Endothelial cell (in vitro differentiated cells): ENCODE results near the gene ADGRG7. TPM values are rescaled to one million over a fixed set of nuclear protein-coding genes. Genes with fewer than 3 reads are reported as not detected.

Experiments used
- DNase-seq: peaks from one replicate; pipeline ENCODE4 v3.0.0; 2021; ENCODE audit warnings: low spot score
- H3K27ac Mint-ChIP-seq: one replicate; pipeline ENCODE4 v1.8.0; 2021; ENCODE audit warnings: mixed read lengths, inconsistent platforms; ENCODE audit not compliant: unreplicated experiment
- H3K27me3 Mint-ChIP-seq: one replicate; pipeline ENCODE4 v1.8.0; 2021; ENCODE audit warnings: mild to moderate bottlenecking, moderate library complexity, mixed read lengths, inconsistent platforms; ENCODE audit not compliant: unreplicated experiment
- H3K36me3 Mint-ChIP-seq: one replicate; pipeline ENCODE4 v1.8.0; 2021; ENCODE audit warnings: mild to moderate bottlenecking, low read depth, mixed read lengths, inconsistent platforms; ENCODE audit not compliant: unreplicated experiment
- H3K4me1 Mint-ChIP-seq: one replicate; pipeline ENCODE4 v1.8.0; 2021; ENCODE audit warnings: mild to moderate bottlenecking, mixed read lengths, inconsistent platforms; ENCODE audit not compliant: unreplicated experiment
- H3K4me3 Mint-ChIP-seq: one replicate; pipeline ENCODE4 v1.8.0; 2021; ENCODE audit warnings: mild to moderate bottlenecking, mixed read lengths, inconsistent platforms; ENCODE audit not compliant: unreplicated experiment
- H3K9me3 Mint-ChIP-seq: one replicate; pipeline ENCODE4 v1.8.0; 2021; ENCODE audit warnings: mixed read lengths, inconsistent platforms; ENCODE audit not compliant: unreplicated experiment
- CTCF ChIP-seq: fragments of 200-600 bp; sonication (generic); IDR thresholded peaks from one replicate; pipeline ENCODE4 v1.5.0; 2021; ENCODE audit warnings: antibody characterized with exemption; ENCODE audit not compliant: unreplicated experiment
- total RNA-seq: library from RNA; stranded (reverse); fragmentation: NEBNext Ultra II Directional; extraction: Animal tissue kit (Norgen Biotek cat#: 25700); gene quantifications from one replicate; pipeline ENCODE4 v1.2.1, GENCODE V29; 2021; ENCODE audit not compliant: unreplicated experiment

ADGRG7 gene
- total RNA-seq, 1 donor from 2014 or later: not detected

- no peaks in the 10 kb centered on the region for H3K36me3 Mint-ChIP-seq
- no peaks in the 10 kb centered on the region for H3K27me3 Mint-ChIP-seq
- no peak for DNase-seq
- no peaks in the 10 kb centered on the region for H3K4me1 Mint-ChIP-seq
- no peak overlapping the region for H3K27ac Mint-ChIP-seq
- no peaks in the 10 kb centered on the region for H3K9me3 Mint-ChIP-seq
- no peak for TF ChIP-seq CTCF
- no peak overlapping the region for H3K4me3 Mint-ChIP-seq
Observed at GRCh38 chr3:100641471-100642032, 32.2 kb downstream of the ADGRG7 start.

GRCh38 chr3:100645913-100646312, 36.5 kb downstream of the ADGRG7 start:
- no peak for DNase-seq
- no peaks in the 10 kb centered on the region for H3K9me3 Mint-ChIP-seq
- TF ChIP-seq CTCF: no peak
- no peaks in the 10 kb centered on the region for H3K36me3 Mint-ChIP-seq
- no peaks in the 10 kb centered on the region for H3K27me3 Mint-ChIP-seq
- peaks cover 2% of the 10 kb centered on the region for H3K4me1 Mint-ChIP-seq
- H3K4me3 Mint-ChIP-seq: no peak overlapping the region
- no peak overlapping the region for H3K27ac Mint-ChIP-seq

GRCh38 chr3:100647171-100647570, 37.8 kb downstream of the ADGRG7 start:
- Mint-ChIP-seq H3K4me3 (no peak overlapping the region), H3K36me3 (no peaks in the 10 kb centered on the region), H3K4me1 (peaks cover 5% of the 10 kb centered on the region), H3K27me3 (no peaks in the 10 kb centered on the region), H3K9me3 (no peaks in the 10 kb centered on the region), H3K27ac (no peak overlapping the region)
- DNase-seq: no peak
- no peak for TF ChIP-seq CTCF

- DNase-seq: no peak
- Mint-ChIP-seq H3K27me3 (no peaks in the 10 kb centered on the region), H3K36me3 (no peaks in the 10 kb centered on the region), H3K4me3 (no peak overlapping the region), H3K9me3 (no peaks in the 10 kb centered on the region), H3K27ac (no peak overlapping the region), H3K4me1 (peaks cover 5% of the 10 kb centered on the region)
- no peak for TF ChIP-seq CTCF
Observed at GRCh38 chr3:100647657-100648056, 38.3 kb downstream of the ADGRG7 start.

- H3K9me3 Mint-ChIP-seq: no peaks in the 10 kb centered on the region
- no peaks in the 10 kb centered on the region for H3K36me3 Mint-ChIP-seq
- peaks cover 5% of the 10 kb centered on the region for H3K4me1 Mint-ChIP-seq
- no peak overlapping the region for H3K27ac Mint-ChIP-seq
- DNase-seq: no peak
- no peak overlapping the region for H3K4me3 Mint-ChIP-seq
- H3K27me3 Mint-ChIP-seq: no peaks in the 10 kb centered on the region
- no peak for TF ChIP-seq CTCF
Observed at GRCh38 chr3:100650651-100651619, 41.5 kb downstream of the ADGRG7 start.
